IMR-90 (cell line): Measurements from ENCODE around the gene SAMM50.

ENCODE experiments used
- BHLHE40 ChIP-seq: fragments of 150-350 bp; IDR thresholded peaks from 2 replicates; pipeline ENCODE4 v1.6.1; 2016; ENCODE audit warnings: mild to moderate bottlenecking, low read depth, low read length
- RAD21 ChIP-seq: IDR thresholded peaks from 2 replicates; pipeline ENCODE4 v1.6.1; 2012; ENCODE audit warnings: low read length, improper control_type of control experiment
- RCOR1 ChIP-seq: IDR thresholded peaks from 2 replicates; pipeline ENCODE4 v1.6.1; 2012; ENCODE audit warnings: mild to moderate bottlenecking, low read length, improper control_type of control experiment; ENCODE audit not compliant: insufficient replicate concordance
- TF ChIP-seq, protein P1 (sequence below): conservative IDR thresholded peaks from 2 replicates; pipeline ENCODE4 v1.5.1; 2012; ENCODE audit warnings: mild to moderate bottlenecking, low read depth, low read length, improper control_type of control experiment

DNA sequence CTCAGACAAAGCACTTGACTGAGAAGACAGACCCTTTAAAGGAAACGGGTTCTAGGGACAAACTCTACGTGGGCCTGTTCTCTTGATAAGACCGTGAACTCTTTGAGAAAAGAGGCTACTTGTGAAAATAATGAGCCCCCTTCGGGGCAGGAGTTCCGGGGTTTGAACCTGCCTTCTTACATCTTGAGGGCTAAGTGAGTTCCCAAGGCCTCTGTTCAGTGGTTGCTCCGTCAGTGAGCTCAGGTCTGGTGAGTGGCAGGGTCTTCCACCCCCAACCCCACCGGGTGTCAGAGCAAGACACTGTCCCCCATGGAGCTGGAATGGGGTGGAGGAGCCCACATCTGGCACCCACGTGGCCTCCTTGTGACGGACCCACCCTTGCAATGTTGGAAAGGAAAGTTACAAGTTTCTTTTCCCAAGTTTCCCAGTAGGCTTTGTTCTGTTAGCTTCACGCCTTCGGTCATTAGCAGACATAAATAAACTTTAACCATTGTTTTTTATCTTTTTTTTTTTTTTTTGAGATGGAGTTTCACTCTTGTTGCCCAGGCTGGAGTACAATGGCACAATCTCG lies 6.3 kb upstream of the SAMM50 start:
- TF ChIP-seq RAD21 (no peak), BHLHE40 (no peak), RCOR1 (no peak)
- TF ChIP-seq, protein P1, sequence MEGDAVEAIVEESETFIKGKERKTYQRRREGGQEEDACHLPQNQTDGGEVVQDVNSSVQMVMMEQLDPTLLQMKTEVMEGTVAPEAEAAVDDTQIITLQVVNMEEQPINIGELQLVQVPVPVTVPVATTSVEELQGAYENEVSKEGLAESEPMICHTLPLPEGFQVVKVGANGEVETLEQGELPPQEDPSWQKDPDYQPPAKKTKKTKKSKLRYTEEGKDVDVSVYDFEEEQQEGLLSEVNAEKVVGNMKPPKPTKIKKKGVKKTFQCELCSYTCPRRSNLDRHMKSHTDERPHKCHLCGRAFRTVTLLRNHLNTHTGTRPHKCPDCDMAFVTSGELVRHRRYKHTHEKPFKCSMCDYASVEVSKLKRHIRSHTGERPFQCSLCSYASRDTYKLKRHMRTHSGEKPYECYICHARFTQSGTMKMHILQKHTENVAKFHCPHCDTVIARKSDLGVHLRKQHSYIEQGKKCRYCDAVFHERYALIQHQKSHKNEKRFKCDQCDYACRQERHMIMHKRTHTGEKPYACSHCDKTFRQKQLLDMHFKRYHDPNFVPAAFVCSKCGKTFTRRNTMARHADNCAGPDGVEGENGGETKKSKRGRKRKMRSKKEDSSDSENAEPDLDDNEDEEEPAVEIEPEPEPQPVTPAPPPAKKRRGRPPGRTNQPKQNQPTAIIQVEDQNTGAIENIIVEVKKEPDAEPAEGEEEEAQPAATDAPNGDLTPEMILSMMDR: no peak
